Measurements from ENCODE around the gene MCU. TPM values are rescaled to one million over a fixed set of nuclear protein-coding genes. Genes with fewer than 3 reads are reported as not detected.
"Not testable (repeated sequence)": the region's sequence is repeated elsewhere in the genome, so short reads cannot be mapped to it uniquely, and the experiment has no call there.

The MCU gene
- total RNA-seq, 1 donor from 2014 or later = 31.8 TPM

GRCh38 chr10:72679838-72680241 lies 12.1 kb upstream of the MCU start:
- no peak overlapping the region for H3K4me3 ChIP-seq (ENCODE audit: insufficient read depth, low read depth, low read length)
- no peaks in the 10 kb centered on the region for H3K36me3 ChIP-seq (ENCODE audit: insufficient read depth, low read length)
- no peaks in the 10 kb centered on the region for H3K9me3 ChIP-seq (ENCODE audit: insufficient read depth, low read depth, low read length)
- DNase-seq (ENCODE audit: low read depth) = no peak
- H3K36me3 Mint-ChIP-seq (ENCODE audit: low read depth, unreplicated experiment) = no peaks in the 10 kb centered on the region
- H3K9ac ChIP-seq (ENCODE audit: low read length) = no peak overlapping the region
- H3K4me1 Mint-ChIP-seq (ENCODE audit: low read depth, unreplicated experiment) = peaks cover 4% of the 10 kb centered on the region
- H3K27me3 Mint-ChIP-seq (ENCODE audit: low read depth, unreplicated experiment) = no peaks in the 10 kb centered on the region
- no peak overlapping the region for H3K27ac ChIP-seq (ENCODE audit: low read depth, low read length)
- no peak overlapping the region for H2AFZ ChIP-seq (ENCODE audit: low read depth, low read length)
- H3K27me3 ChIP-seq (ENCODE audit: insufficient read depth, low read length) = no peaks in the 10 kb centered on the region
- H3K27ac Mint-ChIP-seq (ENCODE audit: unreplicated experiment) = no peak overlapping the region
- H3K9me3 Mint-ChIP-seq (ENCODE audit: unreplicated experiment) = no peaks in the 10 kb centered on the region
- no peak overlapping the region for H3K4me3 Mint-ChIP-seq (ENCODE audit: unreplicated experiment)
- no peak for TF ChIP-seq EZH2 (IDR thresholded peaks at IDR 0.05; ENCODE audit: insufficient read depth, low read length)
- H3K4me1 ChIP-seq (ENCODE audit: insufficient read depth, low read length) = peaks cover 11% of the 10 kb centered on the region
- no peaks in the 10 kb centered on the region for H3K79me2 ChIP-seq (ENCODE audit: insufficient read depth, low read length)
- H3K4me2 ChIP-seq (ENCODE audit: low read length) = no peak overlapping the region
- no peaks in the 10 kb centered on the region for H4K20me1 ChIP-seq (ENCODE audit: insufficient read depth, low read length)
- FAIRE-seq = no peak

GRCh38 chr10:72682638-72683037 lies 9.3 kb upstream of the MCU start:
- Mint-ChIP-seq H3K36me3 (ENCODE audit: low read depth, unreplicated experiment) (no peaks in the 10 kb centered on the region), H3K4me3 (ENCODE audit: unreplicated experiment) (no peak overlapping the region), H3K9me3 (ENCODE audit: unreplicated experiment) (no peaks in the 10 kb centered on the region), H3K4me1 (ENCODE audit: low read depth, unreplicated experiment) (peaks cover 3% of the 10 kb centered on the region), H3K27me3 (ENCODE audit: low read depth, unreplicated experiment) (no peaks in the 10 kb centered on the region), H3K27ac (ENCODE audit: unreplicated experiment) (no peak overlapping the region)
- no peaks in the 10 kb centered on the region for H3K36me3 ChIP-seq (ENCODE audit: insufficient read depth, low read length)
- H3K4me1 ChIP-seq (ENCODE audit: insufficient read depth, low read length) = no peaks in the 10 kb centered on the region
- no peaks in the 10 kb centered on the region for H3K27me3 ChIP-seq (ENCODE audit: insufficient read depth, low read length)
- DNase-seq (ENCODE audit: low read depth) (no peak), FAIRE-seq (no peak)
- no peak overlapping the region for H3K27ac ChIP-seq (ENCODE audit: low read depth, low read length)
- no peak overlapping the region for H2AFZ ChIP-seq (ENCODE audit: low read depth, low read length)
- no peak overlapping the region for H3K4me3 ChIP-seq (ENCODE audit: insufficient read depth, low read depth, low read length)
- H3K4me2 ChIP-seq (ENCODE audit: low read length) = no peak overlapping the region
- no peaks in the 10 kb centered on the region for H3K9me3 ChIP-seq (ENCODE audit: insufficient read depth, low read depth, low read length)
- TF ChIP-seq CTCF (IDR thresholded peaks at IDR 0.05; ENCODE audit: insufficient read depth, low read depth, low read length) = no peak
- H3K9ac ChIP-seq (ENCODE audit: low read length) = no peak overlapping the region
- no peaks in the 10 kb centered on the region for H4K20me1 ChIP-seq (ENCODE audit: insufficient read depth, low read length)
- no peaks in the 10 kb centered on the region for H3K79me2 ChIP-seq (ENCODE audit: insufficient read depth, low read length)

GRCh38 chr10:72685264-72685921 lies 6.5 kb upstream of the MCU start:
- no peaks in the 10 kb centered on the region for H3K9me3 ChIP-seq (ENCODE audit: insufficient read depth, low read depth, low read length)

GRCh38 chr10:72686430-72686829 lies 5.5 kb upstream of the MCU start:
- not testable (repeated sequence) for H3K36me3 Mint-ChIP-seq (ENCODE audit: low read depth, unreplicated experiment); H3K4me1 ChIP-seq (ENCODE audit: insufficient read depth, low read length); H3K4me2 ChIP-seq (ENCODE audit: low read length); H3K27ac ChIP-seq (ENCODE audit: low read depth, low read length); H3K27me3 Mint-ChIP-seq (ENCODE audit: low read depth, unreplicated experiment); H3K36me3 ChIP-seq (ENCODE audit: insufficient read depth, low read length); H3K4me3 Mint-ChIP-seq (ENCODE audit: unreplicated experiment); DNase-seq (ENCODE audit: low read depth); H3K4me3 ChIP-seq (ENCODE audit: insufficient read depth, low read depth, low read length); H2AFZ ChIP-seq (ENCODE audit: low read depth, low read length); FAIRE-seq; H3K27me3 ChIP-seq (ENCODE audit: insufficient read depth, low read length); H4K20me1 ChIP-seq (ENCODE audit: insufficient read depth, low read length); H3K4me1 Mint-ChIP-seq (ENCODE audit: low read depth, unreplicated experiment); H3K9me3 ChIP-seq (ENCODE audit: insufficient read depth, low read depth, low read length); H3K79me2 ChIP-seq (ENCODE audit: insufficient read depth, low read length); H3K9me3 Mint-ChIP-seq (ENCODE audit: unreplicated experiment); H3K9ac ChIP-seq (ENCODE audit: low read length); H3K27ac Mint-ChIP-seq (ENCODE audit: unreplicated experiment)

More at GRCh38 chr10:72685264-72685921, 6.5 kb upstream of the MCU start:
- peaks cover 8% of the 10 kb centered on the region for H3K4me1 Mint-ChIP-seq (ENCODE audit: low read depth, unreplicated experiment)
- H2AFZ ChIP-seq (ENCODE audit: low read depth, low read length) = no peak overlapping the region
- no peaks in the 10 kb centered on the region for H4K20me1 ChIP-seq (ENCODE audit: insufficient read depth, low read length)
- no peaks in the 10 kb centered on the region for H3K27me3 ChIP-seq (ENCODE audit: insufficient read depth, low read length)
- H3K4me1 ChIP-seq (ENCODE audit: insufficient read depth, low read length) = peaks cover 8% of the 10 kb centered on the region
- no peak overlapping the region for H3K4me3 ChIP-seq (ENCODE audit: insufficient read depth, low read depth, low read length)
- H3K36me3 ChIP-seq (ENCODE audit: insufficient read depth, low read length) = no peaks in the 10 kb centered on the region
- H3K27me3 Mint-ChIP-seq (ENCODE audit: low read depth, unreplicated experiment) = no peaks in the 10 kb centered on the region
- H3K27ac Mint-ChIP-seq (ENCODE audit: unreplicated experiment) = no peak overlapping the region
- H3K4me3 Mint-ChIP-seq (ENCODE audit: unreplicated experiment) = no peak overlapping the region
- no peaks in the 10 kb centered on the region for H3K9me3 Mint-ChIP-seq (ENCODE audit: unreplicated experiment)
- TF ChIP-seq CTCF (IDR thresholded peaks at IDR 0.05; ENCODE audit: insufficient read depth, low read depth, low read length) = no peak
- no peak for TF ChIP-seq EZH2 (IDR thresholded peaks at IDR 0.05; ENCODE audit: insufficient read depth, low read length)
- no peak overlapping the region for H3K4me2 ChIP-seq (ENCODE audit: low read length)
- no peaks in the 10 kb centered on the region for H3K36me3 Mint-ChIP-seq (ENCODE audit: low read depth, unreplicated experiment)
- no peak overlapping the region for H3K9ac ChIP-seq (ENCODE audit: low read length)
- no peak overlapping the region for H3K27ac ChIP-seq (ENCODE audit: low read depth, low read length)
- H3K79me2 ChIP-seq (ENCODE audit: insufficient read depth, low read length) = no peaks in the 10 kb centered on the region
- no peak for FAIRE-seq
- no peak for DNase-seq (ENCODE audit: low read depth)
